Subcutaneous adipose tissue (tissue), 4 donors: ENCODE data around the gene KYNU. TPM values are rescaled to one million over a fixed set of nuclear protein-coding genes. Genes with fewer than 3 reads are reported as not detected.

Experiments used
- CTCF ChIP-seq: fragments of 450-650 bp; IDR thresholded peaks from one replicate; pipeline ENCODE4 v1.5.1; 2016; ENCODE audit warnings: low read depth, mild to moderate bottlenecking, control low read depth, antibody characterized with exemption, moderate library complexity
- total RNA-seq, 4 donors: library from RNA; depleted of rRNA; stranded (reverse); fragments of >200 nt; gene quantifications; one replicate each; pipeline ENCODE4 v1.1.0, GENCODE V29; 2016

The KYNU gene
- total RNA-seq, 4 donors from 2014 or later: 3.4 to 38.9 (median 10.5) TPM

DNA sequence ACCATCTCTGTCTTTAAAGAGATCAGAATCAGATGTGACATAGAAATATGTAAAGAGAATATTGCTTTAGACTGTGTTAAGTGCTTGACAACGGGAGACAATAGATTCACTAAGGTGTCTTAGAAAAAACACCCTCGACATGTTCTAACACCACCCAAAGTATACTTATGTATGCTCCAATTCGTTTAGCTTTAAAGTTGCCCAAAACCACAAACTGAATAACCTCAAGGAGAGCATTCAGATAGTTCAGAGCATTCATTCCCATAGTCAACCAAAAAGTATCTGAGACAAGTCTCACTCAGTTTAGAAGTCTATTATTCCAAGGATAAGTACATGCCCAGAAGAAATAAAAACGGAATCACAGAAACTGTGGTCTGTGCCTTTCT lies 96.4 kb downstream of the KYNU start:
- no peak for TF ChIP-seq CTCF

DNA sequence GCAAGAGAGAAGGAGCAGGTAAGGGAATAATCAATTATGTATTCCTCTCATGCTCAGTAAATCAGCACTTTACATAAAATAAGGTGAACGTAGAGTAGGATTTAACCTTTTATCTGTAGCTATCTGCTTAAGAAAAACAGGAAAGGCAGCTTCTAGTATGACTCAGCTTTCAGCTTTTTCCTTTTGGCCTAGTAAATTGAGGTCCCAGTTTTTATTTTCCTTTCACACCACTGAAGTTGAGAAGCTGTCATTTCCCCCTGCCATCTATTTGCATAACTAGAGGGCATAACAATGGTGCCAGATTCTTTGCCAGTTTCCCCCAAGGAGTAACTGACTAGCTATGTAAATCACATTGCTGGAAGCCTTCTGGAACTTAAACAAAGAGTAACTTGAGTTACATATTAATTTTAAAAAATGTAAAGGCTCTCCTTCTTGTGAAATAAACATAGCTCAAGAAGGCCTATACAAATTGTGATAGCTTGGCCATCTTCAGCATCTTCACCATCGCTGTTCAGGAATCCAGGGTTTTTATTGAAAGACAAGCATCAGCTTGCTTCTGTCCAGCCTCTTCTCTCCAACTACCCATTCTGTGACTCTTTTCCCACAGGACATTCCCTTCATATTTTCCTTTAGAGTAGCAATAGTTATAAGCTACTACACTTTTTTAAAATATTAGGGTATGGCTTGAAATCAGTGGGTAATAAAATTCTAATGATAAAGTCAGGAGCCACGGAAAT lies 97.0 kb downstream of the KYNU start:
- TF ChIP-seq CTCF: no peak

DNA sequence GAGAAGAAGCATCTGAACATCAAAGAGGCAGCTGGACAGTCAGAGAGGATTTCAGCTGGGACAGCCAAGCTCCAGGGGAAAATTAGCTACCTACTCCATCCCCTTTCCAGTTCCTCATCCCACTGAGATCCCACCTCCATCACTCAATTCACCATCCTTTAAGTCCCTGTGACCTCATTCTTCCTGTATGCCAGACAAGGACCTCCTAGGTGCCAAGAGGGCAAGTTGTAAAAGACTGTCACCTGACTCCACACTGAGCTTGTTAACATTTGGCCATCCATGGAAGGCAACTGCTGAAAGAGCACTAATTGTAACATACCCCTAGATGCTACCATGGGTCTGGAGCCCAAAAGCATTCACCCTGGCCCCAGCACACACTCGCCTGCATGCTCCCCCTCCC lies 97.8 kb downstream of the KYNU start:
- TF ChIP-seq CTCF: no peak

GRCh38 chr2:142980246-142981068 lies 103.0 kb downstream of the KYNU start:
- TF ChIP-seq CTCF: no peak

- no peak for TF ChIP-seq CTCF
Measured at GRCh38 chr2:142981069-142981378, 103.6 kb downstream of the KYNU start.

- TF ChIP-seq CTCF: no peak
Measured at GRCh38 chr2:142981756-142982155, 104.3 kb downstream of the KYNU start.

GRCh38 chr2:142983174-142983573 lies 105.7 kb downstream of the KYNU start:
- TF ChIP-seq CTCF: no peak
